GOT3 (cell line): ENCODE data around the gene SRGAP1.
"Not testable (repeated sequence)": the region's sequence is repeated elsewhere in the genome, so short reads cannot be mapped to it uniquely, and the experiment has no call there.

Experiments
- DNase-seq: peaks from one replicate; lab custom pipeline; 2025; ENCODE audit warnings: mixed read lengths; lab: John Stamatoyannopoulos, UW

The SRGAP1 gene

DNA sequence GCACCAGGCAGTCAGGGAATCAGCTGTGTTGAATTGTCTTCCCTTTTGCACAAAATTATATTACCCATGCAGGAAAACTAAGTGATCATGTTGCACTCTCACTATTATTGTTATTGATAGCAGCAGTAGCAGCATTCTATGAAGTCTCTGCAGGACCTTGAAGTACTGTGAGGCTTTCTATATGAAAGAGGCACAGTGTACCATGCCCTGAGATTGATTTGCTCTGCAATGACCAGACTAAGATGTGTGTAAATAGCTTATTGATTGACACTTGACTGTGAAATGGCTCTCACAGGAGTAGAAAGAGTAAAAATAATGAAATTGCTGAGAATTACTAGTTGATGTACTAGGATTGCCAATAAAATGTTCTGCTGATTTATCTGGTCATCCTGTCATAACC lies 277.7 kb downstream of the SRGAP1 start:
- DNase-seq, result no peak

DNA sequence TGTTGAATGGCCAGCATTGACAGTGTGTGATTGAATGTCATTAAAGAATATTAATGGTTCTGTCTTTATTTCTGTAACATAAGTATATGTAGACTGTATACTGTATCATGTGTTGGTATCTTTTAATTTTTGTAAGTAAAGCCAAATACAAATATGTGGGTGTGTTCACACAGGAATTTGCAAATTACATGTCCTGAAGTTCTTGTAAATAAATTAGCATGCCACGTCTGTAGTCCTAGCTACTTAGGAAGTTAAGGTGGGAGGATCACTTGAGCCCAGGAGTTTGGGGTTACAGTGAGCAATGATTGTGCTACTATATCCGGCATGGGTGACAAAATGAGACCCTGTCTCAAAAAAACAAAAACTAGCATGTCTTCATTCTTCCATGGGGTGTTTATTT lies 278.5 kb downstream of the SRGAP1 start:
- no peak for DNase-seq

GRCh38 chr12:64123448-64123847 lies 278.9 kb downstream of the SRGAP1 start:
- DNase-seq, result no peak

DNA sequence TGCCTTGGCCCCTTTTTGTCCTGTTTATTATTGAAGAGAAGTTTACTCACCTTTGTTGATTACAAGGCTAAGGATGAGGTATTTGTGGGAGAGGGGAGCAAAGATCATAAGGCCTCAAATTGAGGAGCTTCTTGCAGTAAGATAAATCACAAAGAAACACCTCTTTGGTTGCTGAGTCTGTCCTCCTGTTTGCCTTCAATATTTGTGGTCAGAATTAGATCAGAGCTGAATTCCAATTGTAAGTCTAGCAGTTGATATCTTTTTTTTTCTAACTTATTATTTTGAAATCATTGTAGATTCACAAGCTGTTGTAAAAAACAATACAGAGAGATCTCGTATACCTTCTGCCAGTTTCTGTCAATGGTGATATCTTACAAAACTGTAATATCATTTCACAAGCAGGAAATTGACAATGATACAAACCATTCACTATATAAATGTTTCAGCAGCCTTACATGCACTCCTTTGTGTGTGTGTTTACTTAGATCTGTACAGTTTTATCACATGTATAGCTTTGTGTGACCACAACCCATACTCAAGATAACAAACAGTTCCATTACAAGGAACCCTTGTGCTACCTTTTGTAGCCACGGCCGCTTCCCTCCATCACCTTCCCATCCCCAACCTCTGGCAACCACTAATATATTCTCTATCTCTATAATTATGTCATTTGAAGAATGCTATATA lies 280.2 kb downstream of the SRGAP1 start:
- DNase-seq, result no peak

DNA sequence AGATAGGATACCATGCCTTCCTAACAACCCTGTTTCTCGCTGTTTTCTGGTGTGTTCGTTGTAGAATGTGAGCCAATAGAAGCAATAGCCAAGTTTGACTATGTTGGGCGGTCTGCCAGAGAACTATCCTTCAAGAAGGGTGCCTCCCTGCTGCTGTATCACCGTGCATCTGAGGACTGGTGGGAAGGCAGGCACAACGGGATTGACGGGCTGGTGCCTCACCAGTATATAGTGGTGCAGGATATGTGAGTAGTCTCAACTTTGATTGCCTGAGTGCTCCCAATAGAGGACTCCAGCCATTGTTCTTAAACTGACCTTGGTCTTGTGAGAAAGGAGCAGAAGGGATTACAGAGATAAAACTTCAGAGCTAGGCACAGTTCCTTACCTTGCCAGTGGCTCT lies 281.4 kb downstream of the SRGAP1 start:
- no peak for DNase-seq

DNA sequence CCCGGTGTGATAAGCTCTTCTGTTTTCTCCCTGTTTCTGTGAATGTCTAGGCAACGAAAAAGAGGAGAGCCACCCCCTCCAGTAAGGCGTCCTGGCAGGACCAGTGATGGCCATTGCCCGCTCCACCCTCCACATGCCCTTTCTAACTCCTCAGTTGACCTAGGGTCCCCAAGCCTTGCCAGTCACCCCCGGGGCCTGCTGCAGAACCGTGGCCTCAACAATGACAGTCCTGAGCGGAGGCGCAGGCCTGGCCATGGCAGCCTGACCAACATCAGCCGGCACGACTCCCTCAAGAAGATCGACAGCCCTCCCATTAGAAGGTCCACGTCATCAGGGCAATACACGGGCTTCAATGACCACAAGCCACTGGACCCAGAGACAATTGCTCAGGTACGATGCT lies 283.3 kb downstream of the SRGAP1 start:
- DNase-seq, result no peak

- DNase-seq, result no peak
Measured at GRCh38 chr12:64128366-64128765, 283.9 kb downstream of the SRGAP1 start.

GRCh38 chr12:64130476-64130875 lies 286.0 kb downstream of the SRGAP1 start:
- not testable (repeated sequence) for DNase-seq

GRCh38 chr12:64131456-64131855 lies 287.0 kb downstream of the SRGAP1 start:
- DNase-seq, result not testable (repeated sequence)

DNA sequence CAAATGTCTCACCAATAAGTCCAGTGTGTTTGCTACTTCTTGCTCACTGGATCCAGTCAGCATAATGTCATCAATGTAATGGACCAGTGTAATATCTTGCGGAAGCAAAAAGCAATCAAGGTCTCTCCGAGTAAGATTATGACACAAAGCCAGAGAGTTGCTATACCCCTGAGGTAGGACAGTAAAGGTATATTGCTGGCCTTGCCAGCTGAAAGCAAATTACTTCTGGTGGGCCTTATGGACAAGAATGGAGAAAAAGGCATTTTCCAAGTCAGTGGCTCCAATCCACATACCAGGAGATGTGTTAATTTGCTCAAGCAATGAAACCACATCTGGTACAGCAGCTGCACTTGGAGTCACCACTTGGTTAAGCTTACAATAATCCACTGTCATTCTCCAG lies 288.2 kb downstream of the SRGAP1 start:
- not testable (repeated sequence) for DNase-seq

DNA sequence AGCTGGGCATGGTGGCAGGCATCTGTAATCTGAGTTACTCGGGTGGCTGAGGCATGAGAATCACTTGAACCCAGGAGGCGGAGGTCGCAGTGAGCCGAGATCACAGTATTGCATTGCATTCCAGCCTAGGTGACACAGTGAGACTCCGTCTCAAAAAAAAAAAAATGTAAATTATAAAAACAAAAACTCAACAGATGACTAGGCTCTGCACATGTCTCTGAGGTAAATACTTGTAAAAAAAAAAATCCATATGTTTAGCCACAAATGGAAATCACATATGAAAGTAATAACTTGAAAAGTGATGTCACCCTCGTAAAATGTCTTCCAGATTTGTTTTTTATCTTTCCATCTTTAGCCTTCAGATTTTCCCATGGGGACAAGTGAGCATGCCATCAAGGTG lies 292.6 kb downstream of the SRGAP1 start:
- no peak for DNase-seq

DNA sequence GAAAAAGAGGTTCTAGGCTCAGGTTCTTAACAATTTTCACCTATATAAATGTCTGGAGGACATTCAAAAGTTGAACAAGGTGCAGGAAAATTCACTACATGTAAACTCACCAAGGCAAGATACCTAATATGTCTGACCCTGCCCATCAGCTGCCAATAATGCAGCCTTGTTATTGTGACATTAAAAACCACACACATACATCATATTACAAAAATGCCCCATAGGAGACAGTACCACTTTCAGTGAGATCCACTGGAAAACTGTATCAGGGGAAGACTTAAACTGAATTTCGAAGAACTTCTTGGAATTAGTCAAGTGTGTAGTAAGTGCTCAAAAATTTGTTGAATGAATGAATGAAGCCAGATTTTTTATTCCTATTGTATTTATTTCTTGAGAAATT lies 294.5 kb downstream of the SRGAP1 start:
- no peak for DNase-seq

GRCh38 chr12:64142382-64142781 lies 297.9 kb downstream of the SRGAP1 start:
- DNase-seq, result no peak

GRCh38 chr12:64142784-64143183 lies 298.3 kb downstream of the SRGAP1 start:
- DNase-seq, result no peak

DNA sequence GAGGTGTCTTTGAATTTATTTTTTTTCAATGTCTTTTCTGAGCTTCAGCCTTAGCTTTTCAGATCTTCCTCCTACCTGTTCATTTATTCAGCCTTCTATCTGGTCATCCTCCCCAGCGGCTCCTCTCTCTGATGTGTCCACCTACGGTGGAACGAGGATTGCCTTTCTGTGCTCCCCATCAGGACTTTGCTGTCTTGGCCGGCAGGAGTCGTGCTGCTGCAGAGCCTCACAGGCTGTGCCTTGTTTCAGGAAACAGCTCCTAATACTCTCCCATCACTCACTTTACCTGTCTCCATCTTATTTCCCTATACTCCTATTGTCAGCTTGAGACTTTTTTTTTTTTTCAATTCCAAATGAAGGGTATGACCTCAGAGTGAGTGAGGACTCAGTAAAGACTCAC lies 300.7 kb downstream of the SRGAP1 start:
- no peak for DNase-seq

DNA sequence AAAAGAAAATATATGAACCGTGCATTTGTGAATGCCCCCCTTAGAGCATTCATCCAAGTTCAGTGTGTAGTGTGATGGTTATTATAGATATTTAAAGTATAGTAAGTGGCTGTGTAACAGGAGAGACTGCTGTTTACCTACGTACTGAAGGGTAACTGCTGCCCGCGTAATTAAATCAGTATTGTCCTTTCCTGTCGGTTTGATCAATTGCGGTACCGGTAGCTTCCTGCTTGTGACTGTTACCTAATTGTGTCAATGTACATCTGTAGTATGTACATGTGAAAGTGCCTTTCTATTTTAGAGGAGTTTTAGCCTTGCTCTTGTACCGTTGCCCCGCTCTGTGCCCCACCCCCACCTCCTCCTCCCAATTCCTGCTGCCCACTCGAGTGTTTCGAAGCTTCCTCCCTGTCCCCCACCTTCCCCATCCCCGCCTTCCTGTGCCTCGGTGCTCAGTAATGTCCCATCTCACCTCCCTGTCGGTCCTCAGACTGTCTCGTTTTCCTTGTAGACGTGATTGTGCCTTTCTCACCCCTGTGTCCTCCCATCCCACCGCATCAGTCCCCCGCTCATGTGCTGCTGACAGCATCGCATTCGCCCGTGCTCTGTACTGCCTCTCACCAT lies 302.6 kb downstream of the SRGAP1 start:
- no peak for DNase-seq

DNA sequence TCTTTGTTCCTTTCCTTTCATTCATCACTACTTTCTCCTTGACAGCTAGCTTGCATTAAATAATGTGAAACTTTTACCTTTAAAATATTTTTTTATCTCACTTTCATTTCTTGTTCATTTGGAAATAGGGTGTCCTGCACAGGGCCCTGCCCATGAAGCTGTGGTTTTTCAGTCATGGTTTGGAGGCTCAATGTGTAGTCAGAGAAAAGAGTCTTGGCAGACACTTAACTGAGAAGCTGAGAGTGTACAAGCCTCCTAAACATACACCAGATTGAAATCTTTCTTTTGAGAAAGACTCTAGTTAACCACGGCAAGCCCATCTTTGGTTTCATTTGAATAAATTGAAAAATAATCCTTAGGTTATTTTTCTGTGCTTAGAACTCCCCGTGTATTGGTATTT lies 303.4 kb downstream of the SRGAP1 start:
- no peak for DNase-seq

DNA sequence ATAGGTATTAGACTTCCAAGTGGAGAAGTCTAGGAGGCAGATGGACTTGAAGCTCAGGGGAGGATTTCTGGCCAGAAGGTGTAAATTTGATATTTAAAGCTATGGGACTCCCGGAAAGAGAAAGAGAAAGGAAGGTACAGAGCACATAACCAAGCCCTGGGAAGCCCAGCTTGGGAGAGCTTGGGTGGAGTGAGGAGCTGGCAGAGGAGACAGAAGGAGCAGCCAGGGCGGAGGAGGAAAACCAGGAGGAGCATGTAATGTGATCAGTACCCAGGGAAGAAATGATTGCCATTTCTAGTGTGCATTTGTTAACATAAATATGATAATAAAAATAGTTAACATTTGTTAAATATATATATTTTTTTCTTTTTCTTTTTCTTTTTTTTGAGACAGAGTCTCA lies 310.2 kb downstream of the SRGAP1 start:
- DNase-seq, result no peak

DNA sequence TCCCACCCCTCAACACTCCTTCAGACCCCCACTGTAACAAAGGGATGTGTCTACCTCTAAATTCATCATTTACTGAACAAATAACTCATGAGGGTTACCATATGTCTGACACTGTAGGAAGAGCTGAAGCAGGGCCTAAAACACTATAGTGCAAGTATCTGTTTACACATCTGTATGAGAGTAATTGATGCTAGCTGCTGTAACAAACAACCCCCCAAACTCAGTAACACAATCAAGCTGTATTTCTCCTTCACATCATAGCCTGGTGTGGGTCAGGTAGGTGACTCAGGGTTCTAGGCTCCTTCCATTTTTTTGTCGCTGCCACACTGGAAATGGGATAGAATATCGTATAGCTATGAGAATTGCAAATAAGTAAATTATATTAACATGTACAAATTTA lies 312.6 kb downstream of the SRGAP1 start:
- no peak for DNase-seq

DNA sequence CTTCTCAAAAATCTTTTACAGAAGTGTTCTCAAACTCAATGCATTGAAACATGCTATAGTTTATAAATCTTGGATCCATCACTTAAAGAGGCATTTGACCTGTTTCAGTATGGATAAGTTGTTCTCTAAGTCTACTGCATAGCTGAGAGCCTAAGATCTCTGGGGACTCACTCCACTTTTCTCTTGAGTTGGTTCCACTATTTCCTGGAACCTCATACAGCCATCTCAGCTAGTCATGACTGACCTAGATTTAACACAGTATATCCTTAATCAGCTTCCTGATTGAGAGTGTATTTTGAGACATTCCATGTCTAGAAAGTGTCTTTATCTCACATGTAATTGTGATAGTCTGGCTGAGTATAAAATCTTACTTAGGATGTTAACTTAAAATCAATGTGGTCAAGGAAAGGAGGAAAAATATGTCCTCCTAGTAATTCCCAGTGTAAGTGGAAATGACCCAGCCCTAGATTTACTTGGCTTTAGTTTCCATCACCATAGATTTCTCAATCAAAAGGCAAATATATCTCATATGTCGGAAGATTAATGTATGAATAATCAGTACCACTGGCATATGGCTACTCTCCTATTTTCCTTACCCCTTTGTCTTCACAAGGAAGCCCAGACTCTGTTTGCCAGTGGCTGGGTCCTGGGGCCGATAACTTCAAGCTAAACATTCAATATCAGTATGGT lies 315.7 kb downstream of the SRGAP1 start:
- no peak for DNase-seq

GRCh38 chr12:64160711-64161060 lies 316.2 kb downstream of the SRGAP1 start:
- no peak for DNase-seq

- DNase-seq, result not testable (repeated sequence)
Measured at GRCh38 chr12:64166606-64167005, 322.1 kb downstream of the SRGAP1 start.

DNA sequence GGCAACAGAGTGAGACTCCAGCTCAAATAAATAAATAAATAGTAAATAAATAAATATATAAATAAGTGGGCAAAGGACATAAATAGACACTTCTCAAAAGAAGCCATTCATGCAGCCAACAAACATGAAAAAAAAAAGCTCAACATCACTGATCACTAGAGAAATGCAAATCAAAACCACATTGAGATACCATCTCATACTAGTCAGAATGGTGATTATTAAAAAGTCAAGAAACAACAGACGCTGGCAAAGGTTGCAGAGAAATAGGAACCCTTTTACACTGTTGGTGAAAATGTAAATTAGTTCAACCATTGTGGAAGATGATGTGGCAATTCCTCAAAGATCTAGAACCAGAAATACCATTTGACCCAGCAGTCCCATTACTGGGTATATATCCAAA lies 322.5 kb downstream of the SRGAP1 start:
- DNase-seq, result not testable (repeated sequence)

DNA sequence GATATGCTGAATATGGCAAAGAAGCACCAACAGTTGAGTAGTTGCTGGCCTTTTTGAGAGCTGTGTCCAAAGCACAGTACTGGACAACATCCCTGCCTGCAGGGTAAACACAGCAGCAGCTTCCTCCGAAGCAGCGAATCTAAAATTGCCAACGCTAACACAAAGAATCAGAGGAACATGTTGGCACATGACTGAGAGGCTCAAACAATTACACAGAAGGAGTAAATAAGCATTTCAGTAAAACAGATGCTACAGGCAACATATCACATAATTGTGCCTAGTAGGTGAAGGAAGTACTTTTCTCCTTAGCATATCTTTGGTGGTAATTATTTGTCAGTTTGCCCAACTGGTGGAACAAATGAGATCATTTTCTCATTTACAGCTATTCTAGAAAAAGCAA lies 325.5 kb downstream of the SRGAP1 start:
- DNase-seq, result no peak
